HL-60 (cell line): Measurements from ENCODE around the gene UQCR11.

Experiments used
- POLR2AphosphoS5 ChIP-seq: IDR thresholded peaks from 2 replicates; pipeline ENCODE4 v1.6.1; 2012; ENCODE audit warnings: low read depth
- TF ChIP-seq, protein P1 (sequence below): IDR thresholded peaks from one replicate; pipeline ENCODE4 v1.5.1; 2011; ENCODE audit warnings: low read length, control low read depth, inconsistent platforms; ENCODE audit not compliant: insufficient read depth
- TF ChIP-seq, protein P2 (sequence below): IDR thresholded peaks from 2 replicates; pipeline ENCODE4 v1.6.1; 2012; ENCODE audit warnings: low read depth; ENCODE audit not compliant: insufficient replicate concordance

- TF ChIP-seq, protein P1, sequence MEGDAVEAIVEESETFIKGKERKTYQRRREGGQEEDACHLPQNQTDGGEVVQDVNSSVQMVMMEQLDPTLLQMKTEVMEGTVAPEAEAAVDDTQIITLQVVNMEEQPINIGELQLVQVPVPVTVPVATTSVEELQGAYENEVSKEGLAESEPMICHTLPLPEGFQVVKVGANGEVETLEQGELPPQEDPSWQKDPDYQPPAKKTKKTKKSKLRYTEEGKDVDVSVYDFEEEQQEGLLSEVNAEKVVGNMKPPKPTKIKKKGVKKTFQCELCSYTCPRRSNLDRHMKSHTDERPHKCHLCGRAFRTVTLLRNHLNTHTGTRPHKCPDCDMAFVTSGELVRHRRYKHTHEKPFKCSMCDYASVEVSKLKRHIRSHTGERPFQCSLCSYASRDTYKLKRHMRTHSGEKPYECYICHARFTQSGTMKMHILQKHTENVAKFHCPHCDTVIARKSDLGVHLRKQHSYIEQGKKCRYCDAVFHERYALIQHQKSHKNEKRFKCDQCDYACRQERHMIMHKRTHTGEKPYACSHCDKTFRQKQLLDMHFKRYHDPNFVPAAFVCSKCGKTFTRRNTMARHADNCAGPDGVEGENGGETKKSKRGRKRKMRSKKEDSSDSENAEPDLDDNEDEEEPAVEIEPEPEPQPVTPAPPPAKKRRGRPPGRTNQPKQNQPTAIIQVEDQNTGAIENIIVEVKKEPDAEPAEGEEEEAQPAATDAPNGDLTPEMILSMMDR = no peak
- no peak for TF ChIP-seq POLR2AphosphoS5
- TF ChIP-seq, protein P2, sequence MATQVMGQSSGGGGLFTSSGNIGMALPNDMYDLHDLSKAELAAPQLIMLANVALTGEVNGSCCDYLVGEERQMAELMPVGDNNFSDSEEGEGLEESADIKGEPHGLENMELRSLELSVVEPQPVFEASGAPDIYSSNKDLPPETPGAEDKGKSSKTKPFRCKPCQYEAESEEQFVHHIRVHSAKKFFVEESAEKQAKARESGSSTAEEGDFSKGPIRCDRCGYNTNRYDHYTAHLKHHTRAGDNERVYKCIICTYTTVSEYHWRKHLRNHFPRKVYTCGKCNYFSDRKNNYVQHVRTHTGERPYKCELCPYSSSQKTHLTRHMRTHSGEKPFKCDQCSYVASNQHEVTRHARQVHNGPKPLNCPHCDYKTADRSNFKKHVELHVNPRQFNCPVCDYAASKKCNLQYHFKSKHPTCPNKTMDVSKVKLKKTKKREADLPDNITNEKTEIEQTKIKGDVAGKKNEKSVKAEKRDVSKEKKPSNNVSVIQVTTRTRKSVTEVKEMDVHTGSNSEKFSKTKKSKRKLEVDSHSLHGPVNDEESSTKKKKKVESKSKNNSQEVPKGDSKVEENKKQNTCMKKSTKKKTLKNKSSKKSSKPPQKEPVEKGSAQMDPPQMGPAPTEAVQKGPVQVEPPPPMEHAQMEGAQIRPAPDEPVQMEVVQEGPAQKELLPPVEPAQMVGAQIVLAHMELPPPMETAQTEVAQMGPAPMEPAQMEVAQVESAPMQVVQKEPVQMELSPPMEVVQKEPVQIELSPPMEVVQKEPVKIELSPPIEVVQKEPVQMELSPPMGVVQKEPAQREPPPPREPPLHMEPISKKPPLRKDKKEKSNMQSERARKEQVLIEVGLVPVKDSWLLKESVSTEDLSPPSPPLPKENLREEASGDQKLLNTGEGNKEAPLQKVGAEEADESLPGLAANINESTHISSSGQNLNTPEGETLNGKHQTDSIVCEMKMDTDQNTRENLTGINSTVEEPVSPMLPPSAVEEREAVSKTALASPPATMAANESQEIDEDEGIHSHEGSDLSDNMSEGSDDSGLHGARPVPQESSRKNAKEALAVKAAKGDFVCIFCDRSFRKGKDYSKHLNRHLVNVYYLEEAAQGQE = no peak
Measured at GRCh38 chr19:1553415-1553814, 51.8 kb downstream of the UQCR11 start.
